ENCODE data around the gene NUTM2F.
"Not testable (repeated sequence)": the region's sequence is repeated elsewhere in the genome, so short reads cannot be mapped to it uniquely, and the experiment has no call there.

GRCh38 chr9:94325583-94325982, 2.9 kb downstream of the NUTM2F start:
- TF ChIP-seq POLR2A (IDR thresholded peaks at IDR 0.05; ENCODE audit: low read depth, low read length); TAF1 (IDR thresholded peaks at IDR 0.05; ENCODE audit: borderline replicate concordance, low read depth, low read length): not testable (repeated sequence)

Data from GM12892 (cell line).